Measurements from ENCODE around the gene CNTFR.

Gene CNTFR

GRCh38 chr9:34570809-34571480 is 18.6 kb downstream of the CNTFR start:
- no peak for FAIRE-seq

- no peak for FAIRE-seq
These were observed 19.1 kb downstream of the CNTFR start for GRCh38 chr9:34570376-34570775.

DNA sequence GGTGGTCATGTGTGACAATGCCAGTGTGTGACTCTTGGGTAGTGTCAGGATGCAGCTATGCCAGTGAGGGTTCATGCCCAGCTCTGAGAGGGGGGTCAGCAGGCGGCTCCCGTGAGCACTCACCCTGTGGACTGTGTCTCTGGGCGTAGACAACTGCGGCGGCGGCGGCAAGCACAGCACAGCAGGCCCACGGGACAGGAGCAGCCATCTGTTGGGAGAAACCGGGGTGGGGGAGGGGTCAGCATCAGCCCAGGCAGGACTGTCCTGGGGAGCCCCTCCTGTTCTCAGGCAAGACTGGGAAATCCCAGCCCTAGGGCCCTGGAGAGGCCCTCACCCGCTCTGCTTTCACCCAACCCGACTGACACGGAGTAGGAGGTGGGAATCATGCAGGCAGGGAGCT is 20.8 kb downstream of the CNTFR start:
- no peak for FAIRE-seq

- FAIRE-seq: no peak
These were observed 21.4 kb downstream of the CNTFR start for GRCh38 chr9:34568133-34568532.

DNA sequence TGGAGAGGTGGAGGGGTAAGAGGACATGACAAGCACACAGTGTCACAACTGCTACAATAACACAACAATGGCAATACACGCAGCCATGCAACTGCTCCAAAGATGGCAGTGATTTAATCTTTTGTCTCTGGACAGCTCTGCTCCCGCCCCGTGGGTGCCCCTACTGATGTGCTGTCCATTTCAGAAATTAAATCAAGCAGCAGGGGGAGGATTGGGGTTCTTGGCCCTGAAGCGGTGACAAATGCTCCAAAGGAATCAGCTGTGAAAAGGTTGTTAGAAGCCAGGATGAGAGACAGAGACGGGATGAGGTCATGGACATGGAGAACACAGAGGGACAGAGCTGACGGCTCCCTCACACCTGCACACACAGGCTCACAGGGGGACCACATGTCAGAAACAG is 22.6 kb downstream of the CNTFR start:
- FAIRE-seq: no peak

- no peak for FAIRE-seq
These were observed 23.2 kb downstream of the CNTFR start for GRCh38 chr9:34566322-34566721.

- no peak for FAIRE-seq
These were observed 23.7 kb downstream of the CNTFR start for GRCh38 chr9:34565856-34566255.

GRCh38 chr9:34564617-34565016 is 24.9 kb downstream of the CNTFR start:
- no peak for FAIRE-seq

DNA sequence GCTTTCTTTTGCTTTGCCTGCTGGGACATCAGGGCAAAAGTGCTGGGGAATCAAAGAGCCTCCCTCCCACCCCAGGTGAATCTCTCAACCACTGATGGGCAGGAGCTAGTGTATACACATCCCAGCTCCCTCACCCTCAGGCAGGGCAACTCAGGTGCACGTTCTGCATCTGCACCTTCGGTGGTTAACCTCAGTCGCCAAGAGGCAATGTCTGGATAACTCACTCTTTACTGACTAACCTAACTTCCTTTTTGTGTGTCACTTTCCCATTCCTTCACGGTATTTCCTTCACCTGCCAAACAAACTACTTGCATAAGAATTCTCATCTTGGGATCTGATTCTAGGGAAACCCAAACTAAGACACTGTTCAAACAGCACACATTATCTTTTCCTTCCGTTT is 26.3 kb downstream of the CNTFR start:
- no peak for FAIRE-seq

DNA sequence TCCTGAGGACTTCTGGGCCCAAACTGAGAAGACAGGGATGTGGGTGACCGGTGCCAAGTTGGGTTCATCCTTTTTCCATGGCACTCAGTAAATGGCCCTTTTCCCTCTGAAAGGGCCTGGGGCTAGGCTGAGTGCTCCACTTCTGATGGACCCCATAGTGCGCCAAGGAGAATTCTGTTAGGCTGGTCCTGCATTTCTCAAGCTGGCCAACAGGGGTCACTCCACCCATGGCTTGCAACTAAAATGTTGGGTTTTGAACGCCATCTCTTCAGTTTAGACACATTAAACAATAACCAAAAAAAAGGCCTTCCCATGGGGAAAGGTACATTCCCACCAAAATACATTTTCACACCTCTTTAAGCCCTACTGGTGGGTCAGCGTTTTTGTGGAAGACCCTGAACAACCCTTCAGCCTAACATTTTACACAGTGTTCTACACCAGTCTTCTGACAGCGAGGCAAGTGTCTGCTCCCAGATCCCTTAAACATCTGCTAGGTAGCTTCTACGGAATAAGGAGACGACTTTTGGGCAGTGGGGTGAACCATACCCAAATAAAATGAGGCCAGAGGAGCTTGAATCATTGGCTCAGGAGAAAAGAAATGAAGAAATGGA is 27.3 kb downstream of the CNTFR start:
- FAIRE-seq: no peak

DNA sequence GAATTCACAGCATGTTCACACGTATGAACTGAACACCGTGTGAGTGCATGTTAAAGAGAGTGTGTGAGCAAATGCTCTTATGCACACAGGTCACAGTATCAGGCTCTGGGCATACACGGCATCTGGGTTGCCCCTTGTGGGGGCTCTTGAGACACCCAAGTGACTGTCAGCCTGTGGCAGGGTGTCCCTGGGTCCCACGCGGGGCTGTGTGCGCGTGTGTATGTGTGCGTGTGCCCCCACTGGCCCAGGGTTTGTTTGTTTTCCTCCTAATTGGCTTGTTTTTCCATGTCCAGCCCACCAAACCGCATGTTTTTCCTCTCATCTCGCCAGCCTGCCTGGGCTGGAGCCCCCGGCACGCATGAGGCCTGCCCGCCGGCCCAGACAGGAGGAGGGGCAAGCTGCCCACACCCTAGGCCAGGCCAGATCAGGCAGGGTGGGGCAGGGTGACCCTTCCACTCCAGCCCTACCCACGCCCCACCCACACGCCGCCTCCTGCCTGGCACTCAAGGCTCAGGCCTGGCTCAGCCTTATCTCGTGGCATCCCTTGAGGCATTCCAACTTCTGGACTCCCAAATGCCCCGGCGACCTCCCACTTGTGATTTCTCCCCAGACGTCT is 28.8 kb downstream of the CNTFR start:
- no peak for FAIRE-seq

DNA sequence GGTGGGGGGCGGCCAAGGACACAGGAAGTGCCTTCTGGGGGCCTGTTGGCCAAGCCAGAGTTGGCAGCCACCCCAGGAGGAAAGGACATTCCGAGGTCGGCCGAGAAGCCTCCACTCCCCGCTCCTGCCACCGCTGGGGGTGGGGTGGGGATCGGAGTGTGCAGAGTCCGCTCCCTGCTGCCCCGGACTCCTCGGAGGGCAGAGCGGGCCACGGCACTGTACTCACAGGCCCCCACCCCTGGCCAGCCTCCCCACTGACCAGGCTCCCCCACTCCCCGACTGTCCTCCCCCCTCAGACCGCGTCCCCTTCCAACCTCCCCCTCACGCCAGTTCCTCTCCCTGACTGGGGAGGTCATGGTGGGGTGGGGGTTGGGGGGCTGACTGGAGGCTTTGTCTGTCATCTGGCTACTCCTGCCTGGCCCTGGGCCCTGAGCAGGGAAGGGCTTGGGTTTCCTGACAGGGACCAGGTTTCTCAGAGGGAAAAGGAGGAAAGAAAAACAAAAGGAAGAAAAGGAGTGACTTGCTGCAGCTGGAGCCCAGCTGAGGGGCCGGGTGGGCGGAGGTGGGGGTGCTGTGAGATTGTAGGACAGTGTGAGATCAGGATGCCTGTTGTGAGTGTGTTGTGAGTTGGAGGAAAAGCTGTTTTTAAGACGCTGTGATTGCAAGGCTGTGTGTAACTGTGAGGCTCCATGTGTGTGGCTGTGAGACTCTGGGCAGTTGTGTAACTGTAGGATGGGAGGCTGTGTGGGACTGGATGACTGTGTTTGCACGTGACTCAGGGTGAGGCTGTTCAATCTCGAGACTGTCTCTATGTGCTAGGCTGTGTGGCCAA is 29.7 kb downstream of the CNTFR start:
- FAIRE-seq: no peak

- no peak for FAIRE-seq
These were observed 30.5 kb downstream of the CNTFR start for GRCh38 chr9:34558919-34559623.

DNA sequence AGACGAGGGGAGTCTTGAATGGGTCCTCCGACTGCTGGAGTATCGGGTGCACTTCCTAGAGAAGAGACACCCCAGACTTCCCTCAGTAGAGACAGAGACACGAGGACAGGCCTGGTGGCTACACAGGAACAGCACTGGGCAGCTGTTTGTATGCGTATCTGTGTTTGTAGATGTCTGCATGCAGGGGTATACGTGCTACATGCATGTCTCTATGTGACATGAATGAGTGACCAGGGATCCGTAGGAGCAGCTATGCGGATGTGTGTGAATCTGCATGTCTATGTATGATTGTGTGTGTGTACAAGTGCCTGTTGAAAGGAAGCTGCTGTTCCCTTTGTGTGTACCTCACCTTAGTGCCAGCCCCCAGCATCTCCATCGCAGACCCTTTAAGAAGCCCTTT is 31.2 kb downstream of the CNTFR start:
- FAIRE-seq: no peak

GRCh38 chr9:34557426-34558321 is 31.9 kb downstream of the CNTFR start:
- FAIRE-seq: no peak

DNA sequence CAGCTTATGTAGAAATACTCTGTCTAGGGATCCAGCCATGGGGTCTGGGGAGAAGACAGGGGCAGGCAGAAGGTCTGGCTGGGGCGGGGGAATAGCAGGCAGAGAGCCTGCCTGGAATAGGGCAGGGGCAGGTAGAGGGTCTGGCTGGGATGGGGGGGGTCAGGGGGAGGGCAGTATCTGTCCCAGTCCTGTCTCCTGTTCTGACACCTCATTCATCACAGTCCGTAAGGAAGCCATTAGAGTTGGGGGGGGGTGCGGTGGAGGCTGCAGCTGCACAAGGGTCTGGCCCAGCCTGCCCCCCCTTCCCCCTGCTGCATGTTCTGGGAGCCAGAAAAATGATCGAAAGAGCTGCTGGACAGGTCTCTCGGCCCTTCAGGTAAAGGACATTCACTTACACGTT is 32.6 kb downstream of the CNTFR start:
- no peak for FAIRE-seq

DNA sequence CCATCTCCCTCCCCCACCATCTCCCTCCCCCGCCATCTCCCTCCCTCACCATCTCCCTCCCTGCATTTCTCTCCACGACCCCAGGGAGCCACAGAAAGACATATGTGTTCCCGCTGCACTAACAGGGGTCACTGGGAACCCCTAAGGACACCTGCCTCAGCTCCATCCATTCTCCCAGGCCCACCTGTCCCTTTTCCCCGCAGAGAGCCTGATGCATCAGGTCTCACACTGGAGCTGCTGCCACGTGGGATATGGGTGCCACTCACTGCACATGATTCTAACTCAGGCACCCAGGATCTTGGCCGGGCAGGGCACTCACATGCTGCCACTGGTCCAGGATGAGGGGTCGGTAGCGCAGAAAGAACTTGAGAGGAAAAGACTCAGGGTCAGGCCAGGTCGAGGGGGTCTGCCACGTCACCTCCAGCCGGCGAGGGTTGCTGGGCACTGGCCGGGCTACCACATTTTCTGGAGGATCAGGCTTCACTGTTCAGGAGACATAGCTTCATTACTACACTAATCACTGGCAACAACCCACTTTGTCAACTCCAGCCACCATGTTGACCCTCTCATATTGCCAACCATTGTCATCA is 33.5 kb downstream of the CNTFR start:
- FAIRE-seq: no peak

DNA sequence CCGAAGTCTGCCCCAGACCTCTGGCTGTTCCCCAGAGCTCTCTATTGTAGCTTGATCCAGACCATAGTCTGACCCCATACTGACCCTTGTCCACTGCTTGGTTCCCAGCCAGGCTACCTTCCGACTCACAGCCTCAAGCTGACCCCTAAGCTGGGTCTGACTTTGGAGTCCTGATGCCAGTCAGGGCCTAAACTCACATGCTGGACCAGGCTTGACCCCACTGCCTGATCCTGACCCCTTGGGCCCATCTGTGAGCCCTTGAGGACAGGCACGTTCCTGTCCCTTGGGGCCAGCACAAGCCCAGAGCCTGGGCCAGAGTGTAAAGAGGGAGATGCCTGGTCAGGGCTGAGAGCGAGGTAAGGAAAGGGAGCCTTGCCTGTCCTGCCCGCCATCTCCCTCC is 34.0 kb downstream of the CNTFR start:
- no peak for FAIRE-seq

DNA sequence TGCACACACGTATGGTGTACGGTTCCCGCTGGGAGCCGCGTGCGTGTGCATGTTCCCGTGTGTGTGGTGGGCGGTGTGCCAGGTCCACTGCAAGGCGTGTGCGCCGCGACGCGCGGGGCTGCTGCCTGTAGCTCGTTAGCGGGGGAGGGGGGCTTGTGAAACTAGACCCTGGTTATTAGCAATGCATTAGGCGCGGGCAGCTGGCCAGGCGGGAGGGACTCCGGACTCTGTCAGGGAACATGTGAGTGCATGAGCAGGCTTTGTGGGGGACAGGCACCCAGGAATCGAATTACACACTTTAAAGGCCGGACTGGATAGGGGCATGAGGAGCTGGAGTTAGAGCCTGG is 34.5 kb downstream of the CNTFR start:
- FAIRE-seq: no peak

DNA sequence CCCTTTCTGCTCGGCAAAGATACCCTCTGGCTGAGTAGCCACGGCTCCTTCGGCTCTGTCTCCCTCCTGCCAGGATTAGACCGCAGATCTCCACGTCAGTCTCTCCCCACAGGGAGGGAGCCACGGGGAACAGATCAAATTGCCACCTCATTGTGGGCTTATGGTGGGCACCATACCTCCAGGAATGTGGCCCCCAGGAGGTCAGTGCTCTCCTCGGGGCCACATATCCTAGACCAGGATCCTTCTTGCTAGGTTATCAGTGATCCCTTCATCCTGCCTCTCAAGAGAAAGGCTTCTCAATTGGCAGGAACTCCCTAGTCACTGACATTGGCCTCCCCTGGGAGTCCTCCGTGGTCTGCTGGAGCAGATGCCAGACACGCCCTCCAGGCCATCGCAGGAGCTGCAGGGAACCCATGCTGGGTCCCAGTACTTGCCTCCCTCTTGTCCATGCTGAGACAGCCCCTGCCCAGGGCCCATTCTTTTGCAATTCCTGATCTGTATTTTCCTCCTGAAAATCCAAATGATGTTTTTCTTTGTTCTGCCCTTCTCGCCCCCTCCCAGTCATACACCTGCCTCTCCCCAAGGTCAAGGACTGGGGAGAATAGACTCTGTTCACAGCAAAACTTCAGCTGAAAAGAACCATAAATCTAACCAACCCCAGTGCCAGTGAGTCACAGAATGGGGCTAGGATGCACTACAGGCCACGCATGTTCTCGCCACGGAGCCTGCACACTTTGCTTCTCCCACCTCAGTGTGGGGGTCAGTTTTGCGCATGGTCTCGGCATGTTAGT is 35.1 kb downstream of the CNTFR start:
- FAIRE-seq: no peak

DNA sequence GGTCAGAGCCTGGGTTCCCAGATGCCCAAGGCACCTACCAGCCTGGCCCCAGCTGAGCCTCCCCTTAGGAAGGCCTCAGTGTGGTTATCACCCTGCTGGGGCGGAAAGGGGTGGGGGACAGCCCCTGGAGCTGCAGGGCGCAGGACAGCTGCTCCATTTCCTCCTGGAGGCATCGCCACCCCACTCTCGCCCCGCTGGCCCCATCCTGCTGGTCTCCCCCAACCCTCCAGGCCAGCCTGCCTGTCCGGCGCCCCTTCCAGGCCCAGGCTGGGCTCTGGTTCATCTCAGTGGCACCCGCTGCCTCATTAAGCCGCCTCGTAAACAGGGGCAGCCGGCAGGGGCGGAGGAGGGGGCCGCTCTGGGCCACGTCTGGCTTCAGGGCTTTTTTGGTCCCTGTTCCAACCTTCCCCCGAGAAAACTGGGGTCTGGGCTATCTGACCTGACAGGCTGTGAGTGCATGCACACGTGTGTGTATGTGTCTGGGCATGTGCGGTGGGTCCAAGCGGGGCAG is 36.0 kb downstream of the CNTFR start:
- FAIRE-seq: no peak

Data from G401.6 (cell line).